ENCODE results near the gene DCANP1. TPM values are rescaled to one million over a fixed set of nuclear protein-coding genes. Genes with fewer than 3 reads are reported as not detected.

The DCANP1 gene
- polyA plus RNA-seq, 1 experiment: not detected

GRCh38 chr5:135441919-135442318, 5.2 kb downstream of the DCANP1 start:
- ChIA-PET CTCF (interaction anchor here (1.7 to 9.5 kb wide), 2 partner anchors 17 to 124 kb away, joined by 6 to 77 read pairs; no protein-coding TSS in a partner anchor), POLR2A (no interaction called here)
- TF ChIP-seq CTCF (IDR thresholded peaks at IDR 0.05; ENCODE audit: low read depth, low read length): no peak
- Histone ChIP-seq H3K27ac (ENCODE audit: low read depth, low read length) (no peak overlapping the region), H3K27me3 (ENCODE audit: control insufficient read depth, insufficient read depth, low read length) (peaks cover 4% of the 10 kb centered on the region), H3K9me3 (ENCODE audit: control insufficient read depth, insufficient read depth, low read length) (peaks cover 3% of the 10 kb centered on the region; the same call in 1 of the 2 replicates), H3K4me3 (ENCODE audit: low read depth, low read length) (no peak overlapping the region)
- no peak for DNase-seq (ENCODE audit: low read depth, low spot score)

- peaks cover 2% of the 10 kb centered on the region for H3K27me3 ChIP-seq (ENCODE audit: control insufficient read depth, insufficient read depth, low read length)
- H3K27ac ChIP-seq (ENCODE audit: low read depth, low read length): no peak overlapping the region
- CTCF ChIA-PET: interaction anchor here (0.6 to 9.5 kb wide), 5 partner anchors 14 to 125 kb away, joined by 3 to 77 read pairs (median 6); no protein-coding TSS in a partner anchor
- POLR2A ChIA-PET: no interaction called here
- no peak for DNase-seq (ENCODE audit: low read depth, low spot score)
- no peak overlapping the region for H3K4me3 ChIP-seq (ENCODE audit: low read depth, low read length)
- no peaks in the 10 kb centered on the region for H3K9me3 ChIP-seq (ENCODE audit: control insufficient read depth, insufficient read depth, low read length)
- TF ChIP-seq CTCF (IDR thresholded peaks at IDR 0.05; ENCODE audit: low read depth, low read length): no peak
Observed at GRCh38 chr5:135441350-135441831, 5.8 kb downstream of the DCANP1 start.

GRCh38 chr5:135440916-135441315, 6.2 kb downstream of the DCANP1 start:
- no peak overlapping the region for H3K4me3 ChIP-seq (ENCODE audit: low read depth, low read length)
- H3K27me3 ChIP-seq (ENCODE audit: control insufficient read depth, insufficient read depth, low read length): no peaks in the 10 kb centered on the region
- DNase-seq (ENCODE audit: low read depth, low spot score): no peak
- H3K27ac ChIP-seq (ENCODE audit: low read depth, low read length): no peak overlapping the region
- CTCF ChIA-PET: interaction anchor here (0.6 to 9.5 kb wide), 6 partner anchors 15 to 125 kb away, joined by 3 to 77 read pairs (median 5); no protein-coding TSS in a partner anchor
- no peak for TF ChIP-seq CTCF (IDR thresholded peaks at IDR 0.05; ENCODE audit: low read depth, low read length)
- POLR2A ChIA-PET: no interaction called here
- H3K9me3 ChIP-seq (ENCODE audit: control insufficient read depth, insufficient read depth, low read length): no peaks in the 10 kb centered on the region

- H3K4me3 ChIP-seq (ENCODE audit: low read depth, low read length): no peak overlapping the region
- no peaks in the 10 kb centered on the region for H3K9me3 ChIP-seq (ENCODE audit: control insufficient read depth, insufficient read depth, low read length)
- H3K27me3 ChIP-seq (ENCODE audit: control insufficient read depth, insufficient read depth, low read length): no peaks in the 10 kb centered on the region
- no peak for DNase-seq (ENCODE audit: low read depth, low spot score)
- ChIA-PET POLR2A (no interaction called here), CTCF (interaction anchor here (1.5 to 9.5 kb wide), 2 partner anchors 14 to 26 kb away, joined by 8 to 77 read pairs; no protein-coding TSS in a partner anchor)
- no peak overlapping the region for H3K27ac ChIP-seq (ENCODE audit: low read depth, low read length)
- no peak for TF ChIP-seq CTCF (IDR thresholded peaks at IDR 0.05; ENCODE audit: low read depth, low read length)
Observed at GRCh38 chr5:135439231-135440205, 7.6 kb downstream of the DCANP1 start.

Data from AG04450 (cell line).